Right forelimb (tissue), 1 donor: ENCODE measurements around the gene BCAS1.
"Not testable (repeated sequence)": the region's sequence is repeated elsewhere in the genome, so short reads cannot be mapped to it uniquely, and the experiment has no call there.

Experiments used
- DNase-seq: peaks from one replicate; pipeline ENCODE4 v3.0.0-alpha.2; 2018

Gene BCAS1

DNA sequence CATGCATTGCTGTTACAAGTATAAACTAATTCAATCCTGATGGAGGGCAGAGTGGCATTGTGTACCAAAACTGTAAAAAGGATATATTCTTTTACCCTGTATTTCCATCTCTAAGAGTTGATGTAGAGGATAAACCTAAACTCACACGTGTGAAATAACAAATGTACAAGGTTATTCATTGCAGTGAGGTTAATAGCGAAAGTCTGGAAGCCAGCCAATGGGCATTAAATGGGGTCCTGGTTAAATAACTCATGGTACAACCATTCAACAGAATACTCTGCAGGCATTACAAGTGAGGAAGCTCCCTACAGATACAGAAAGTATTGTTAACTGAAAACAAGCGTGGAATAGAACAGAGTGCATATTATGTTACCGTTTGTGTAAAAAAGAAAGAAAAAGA lies 56.9 kb downstream of the BCAS1 start:
- DNase-seq: no peak

DNA sequence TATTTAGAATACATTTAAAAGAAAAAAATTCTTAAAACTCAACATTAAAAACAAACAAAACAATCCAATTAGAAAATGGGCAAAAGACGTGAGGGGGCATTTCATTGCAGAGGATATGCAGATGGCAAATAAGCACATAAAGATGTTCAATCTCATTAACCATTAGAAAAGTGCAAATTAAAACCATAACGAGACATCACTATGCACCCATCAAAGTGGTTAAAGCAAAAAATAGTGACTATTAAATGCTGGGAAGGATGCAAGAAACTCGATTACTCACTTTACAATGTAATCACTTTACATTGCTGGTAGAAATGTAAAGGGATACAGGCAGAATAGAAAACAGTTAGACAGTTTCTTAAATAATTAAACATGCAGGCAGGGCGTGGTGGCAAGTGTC lies 59.0 kb downstream of the BCAS1 start:
- DNase-seq: no peak

DNA sequence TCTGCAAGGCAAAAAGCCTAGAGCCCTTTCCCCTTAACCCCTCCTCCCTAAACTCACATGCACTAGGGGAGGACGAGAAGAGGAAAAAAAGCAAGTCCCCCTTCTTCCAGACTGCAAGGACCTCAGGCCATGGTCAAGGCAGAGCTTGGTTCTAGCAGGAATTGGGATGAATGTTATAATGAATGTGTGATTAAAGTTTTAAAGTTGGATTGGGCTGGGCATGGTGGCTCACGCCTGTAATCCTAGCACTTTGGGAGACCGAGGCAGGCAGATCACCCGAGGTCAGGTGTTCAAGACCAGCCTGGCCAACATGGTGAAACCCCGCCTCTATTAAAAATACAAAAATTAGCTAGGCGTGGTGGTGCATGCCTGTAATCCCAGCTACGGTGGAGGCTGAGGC lies 64.2 kb downstream of the BCAS1 start:
- not testable (repeated sequence) for DNase-seq

DNA sequence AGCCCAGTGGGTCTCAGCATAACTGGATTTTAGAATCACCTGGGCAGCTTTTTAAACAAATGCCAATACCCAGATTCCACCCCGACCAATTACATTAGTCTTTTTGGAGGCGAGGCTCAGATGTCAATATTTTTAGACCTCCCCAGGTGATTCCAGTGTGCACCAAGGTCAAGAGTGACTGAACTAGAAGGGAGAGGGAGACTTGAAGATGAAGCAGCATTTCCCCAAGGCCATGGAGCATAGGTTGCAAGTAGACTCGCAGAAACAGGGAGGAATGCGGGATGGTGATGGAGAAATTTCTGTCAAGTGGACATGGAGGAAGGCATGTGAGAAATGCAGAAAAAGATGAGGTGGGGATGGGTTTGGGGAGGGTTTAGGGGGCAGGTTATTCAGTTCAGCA lies 64.9 kb downstream of the BCAS1 start:
- no peak for DNase-seq

DNA sequence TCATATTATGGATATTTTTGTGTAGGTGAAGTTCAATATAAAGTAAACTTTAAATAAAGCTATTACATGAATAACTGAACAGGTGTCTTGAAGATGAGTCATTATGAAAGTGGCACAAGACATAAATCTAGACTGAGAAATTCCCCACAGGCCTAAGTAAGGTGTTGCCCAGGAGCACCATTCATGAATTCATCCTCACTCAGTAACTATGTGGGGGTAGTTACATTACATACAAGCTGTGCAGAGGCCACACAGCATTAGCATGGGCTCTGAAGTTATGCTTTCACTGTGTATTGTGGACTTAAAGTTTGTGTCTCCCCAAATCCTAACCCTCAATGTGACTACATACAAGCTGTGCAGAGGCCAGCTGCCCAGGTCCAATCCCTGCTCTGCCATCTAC lies 65.9 kb downstream of the BCAS1 start:
- no peak for DNase-seq

DNA sequence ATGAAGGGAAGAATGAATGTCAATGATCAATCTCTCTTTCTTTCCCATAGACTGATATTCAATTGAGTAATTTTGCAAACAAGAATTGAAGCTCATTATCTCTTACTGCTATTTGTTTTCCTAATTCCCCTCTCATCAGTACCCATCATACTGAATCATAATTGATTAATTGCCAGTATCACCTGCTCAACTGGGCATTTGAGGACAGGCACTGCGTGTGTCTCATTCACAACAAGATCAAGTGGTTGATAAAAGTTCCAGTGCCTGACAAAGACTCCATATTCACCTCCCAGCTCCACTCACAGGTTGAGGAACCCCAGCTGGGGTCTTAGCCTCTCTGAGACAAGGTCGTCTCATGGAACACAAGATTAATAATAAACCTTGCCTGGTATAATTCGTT lies 67.7 kb downstream of the BCAS1 start:
- no peak for DNase-seq

DNA sequence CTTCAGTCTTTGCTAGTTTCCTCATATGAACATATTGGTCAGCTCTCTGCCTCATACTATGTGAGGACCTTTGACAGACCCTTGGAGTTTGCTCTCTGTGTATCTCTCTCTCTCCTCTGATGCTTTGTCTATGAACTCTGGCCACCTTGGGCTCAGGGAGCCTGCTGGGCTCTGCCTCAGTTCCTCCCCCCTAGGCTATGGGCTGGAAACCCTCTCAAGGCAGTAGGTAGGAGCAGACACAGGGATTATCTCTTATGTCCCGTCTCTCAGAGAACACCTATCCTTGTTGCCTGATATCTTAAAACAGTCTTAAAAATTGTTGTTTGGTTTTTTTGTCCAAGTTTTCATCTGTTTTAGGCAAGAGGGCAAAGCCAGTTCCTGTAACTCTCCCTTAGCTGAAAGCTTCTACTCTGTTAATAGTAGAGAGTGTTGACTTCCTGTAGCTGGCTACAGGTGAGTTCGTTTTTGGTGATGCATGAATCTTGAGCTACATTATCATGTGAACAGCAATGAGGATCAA lies 68.3 kb downstream of the BCAS1 start:
- no peak for DNase-seq

DNA sequence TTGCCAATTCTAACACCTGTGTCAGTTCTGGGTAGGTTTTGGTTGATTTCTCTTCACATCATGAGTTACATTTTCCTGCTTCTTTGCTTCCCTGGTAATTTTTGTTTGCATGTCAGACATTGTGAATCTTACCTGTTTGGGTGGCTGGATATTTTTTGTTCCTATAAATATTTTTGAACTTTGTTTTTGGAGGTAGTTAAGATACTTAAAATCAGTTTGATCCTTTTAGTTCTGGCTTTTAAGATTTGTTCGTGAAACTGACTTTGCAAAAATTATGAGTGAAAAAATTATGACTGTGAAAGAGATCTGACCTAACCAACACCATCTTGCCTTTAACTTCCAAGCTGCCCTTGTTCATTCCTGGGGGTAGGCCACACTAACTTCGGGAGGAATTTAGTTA lies 69.5 kb downstream of the BCAS1 start:
- no peak for DNase-seq

DNA sequence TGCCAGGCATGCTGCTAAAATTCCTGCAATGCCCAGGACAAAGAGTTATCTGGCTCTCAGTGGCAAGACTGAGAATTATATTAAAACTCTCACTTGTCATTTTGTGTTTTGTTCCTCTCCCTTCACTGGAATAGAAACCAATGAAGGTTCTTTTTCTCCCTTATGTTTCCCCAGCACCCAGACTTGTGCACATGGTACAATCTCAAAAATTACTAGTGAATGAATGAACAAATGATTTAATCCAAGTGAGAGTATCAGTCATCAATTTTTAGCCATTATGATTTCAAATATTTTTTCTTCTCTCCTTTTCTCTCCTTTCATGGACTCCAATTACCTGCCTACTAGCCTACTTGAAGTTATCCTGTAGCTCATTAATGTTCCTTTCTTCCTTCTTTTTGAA lies 70.1 kb downstream of the BCAS1 start:
- DNase-seq: no peak

DNA sequence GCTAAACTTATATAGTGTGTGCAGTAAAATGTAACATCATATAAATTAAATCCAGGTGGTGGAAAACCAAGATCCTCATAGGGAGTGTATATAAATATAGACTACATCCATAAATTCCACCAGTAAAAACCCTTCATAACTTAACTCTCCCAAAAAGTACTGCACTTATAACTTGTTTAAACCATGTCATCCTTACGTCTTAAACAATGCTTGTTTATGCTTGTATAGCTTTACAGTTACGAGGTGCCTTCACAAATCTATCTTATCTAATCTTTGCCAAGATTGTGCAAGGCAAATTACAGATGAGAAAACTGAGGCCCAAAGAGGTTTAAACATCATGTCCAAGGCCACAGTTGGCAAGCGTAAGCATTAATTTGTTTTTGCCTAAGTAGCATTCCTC lies 71.3 kb downstream of the BCAS1 start:
- no peak for DNase-seq

DNA sequence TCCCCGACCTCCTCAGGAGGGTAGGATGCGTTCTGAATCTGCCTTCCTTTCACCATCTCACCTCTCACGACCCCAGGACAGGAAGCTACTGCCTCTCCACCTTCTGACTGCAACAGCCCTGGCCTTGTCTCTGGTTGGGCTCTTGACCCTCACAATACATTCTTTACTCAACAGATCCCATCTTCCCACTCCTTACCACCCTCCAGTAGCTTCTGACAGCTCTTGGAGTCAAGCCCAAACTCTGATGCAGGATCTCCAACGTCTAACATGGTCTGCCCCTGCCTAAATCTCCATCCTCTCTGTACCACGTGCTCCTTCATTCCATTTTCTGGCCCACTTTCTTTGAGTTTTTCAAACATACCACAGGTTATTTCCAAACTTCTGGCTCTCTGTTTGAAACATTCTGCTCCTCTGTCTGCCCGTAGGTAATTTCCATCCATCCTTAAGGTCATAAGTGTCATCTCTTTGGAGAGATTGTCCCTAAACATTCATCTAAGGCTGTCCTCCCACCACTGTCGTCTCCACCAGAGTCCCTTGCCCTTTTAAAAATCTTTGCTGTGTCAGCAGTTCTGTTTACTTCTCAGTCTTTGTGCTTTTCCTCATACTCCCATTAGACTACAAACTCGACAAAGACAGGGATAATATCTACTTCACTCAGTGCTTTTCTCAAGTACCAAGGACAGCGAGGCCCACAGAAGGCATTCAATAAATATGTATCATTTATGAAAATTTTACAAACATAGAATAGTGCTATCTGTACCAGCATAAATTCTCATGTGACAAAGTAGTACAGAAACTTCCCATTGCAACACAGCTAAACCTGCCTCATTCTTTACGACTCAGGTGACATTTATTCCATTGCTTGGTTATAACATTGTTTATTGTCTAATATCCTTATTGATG lies 73.6 kb downstream of the BCAS1 start:
- DNase-seq: no peak

DNA sequence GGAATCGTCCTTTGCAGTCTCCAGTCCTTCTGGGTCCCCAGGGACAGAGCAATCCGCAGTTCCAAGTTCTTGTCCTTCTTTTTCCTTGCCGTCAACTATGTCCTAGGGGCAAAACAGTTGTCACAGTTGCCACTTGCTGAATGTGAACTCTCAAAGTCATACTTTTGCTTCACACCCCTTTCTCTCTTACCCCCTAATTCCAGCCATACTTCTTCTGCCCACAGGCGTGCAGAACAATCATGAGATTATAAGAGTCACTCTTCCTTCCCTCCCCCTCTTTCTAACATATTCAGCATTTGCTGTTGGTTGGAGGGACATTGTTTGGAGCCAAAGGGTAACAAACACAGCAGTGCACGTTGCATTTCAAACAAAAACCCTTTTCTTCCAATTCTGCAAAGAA lies 74.4 kb downstream of the BCAS1 start:
- no peak for DNase-seq

DNA sequence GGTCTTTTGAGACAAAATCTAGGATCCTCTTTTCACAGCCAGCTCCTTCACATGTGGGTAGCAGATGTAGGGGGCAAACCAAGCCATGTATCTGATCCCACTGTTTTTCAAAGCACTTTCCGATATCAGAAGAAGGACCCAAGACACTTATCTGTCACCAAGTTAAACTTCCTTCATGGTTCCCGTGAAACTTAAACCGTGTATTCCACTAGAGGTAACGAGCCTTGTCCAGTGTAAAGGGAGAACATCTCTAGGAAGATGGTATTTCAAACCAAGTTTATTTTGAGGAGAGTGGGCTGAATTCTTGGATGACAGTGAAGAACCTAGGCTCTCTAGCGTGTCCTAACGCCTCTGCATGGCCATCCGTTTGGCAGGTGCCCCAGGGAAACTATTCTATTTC lies 76.3 kb downstream of the BCAS1 start:
- DNase-seq: no peak

DNA sequence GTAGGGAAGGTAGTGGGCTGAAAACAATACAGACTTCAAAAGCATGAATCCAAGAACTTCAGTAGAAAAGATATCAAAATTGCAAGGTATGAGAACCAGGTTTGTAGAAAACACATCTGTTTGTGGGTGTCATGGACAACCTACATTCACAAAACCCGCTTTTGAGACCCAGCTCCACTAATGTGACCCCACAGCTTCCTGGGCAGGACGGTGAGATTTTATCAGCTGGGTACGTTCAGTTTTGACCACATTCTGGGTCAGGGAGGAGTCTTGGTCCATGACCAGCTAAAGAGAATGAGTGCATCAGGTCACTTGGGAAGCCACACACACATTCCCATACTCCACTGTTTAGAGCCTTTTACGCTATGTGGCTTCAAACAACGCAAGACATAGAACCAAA lies 77.1 kb downstream of the BCAS1 start:
- DNase-seq: no peak

DNA sequence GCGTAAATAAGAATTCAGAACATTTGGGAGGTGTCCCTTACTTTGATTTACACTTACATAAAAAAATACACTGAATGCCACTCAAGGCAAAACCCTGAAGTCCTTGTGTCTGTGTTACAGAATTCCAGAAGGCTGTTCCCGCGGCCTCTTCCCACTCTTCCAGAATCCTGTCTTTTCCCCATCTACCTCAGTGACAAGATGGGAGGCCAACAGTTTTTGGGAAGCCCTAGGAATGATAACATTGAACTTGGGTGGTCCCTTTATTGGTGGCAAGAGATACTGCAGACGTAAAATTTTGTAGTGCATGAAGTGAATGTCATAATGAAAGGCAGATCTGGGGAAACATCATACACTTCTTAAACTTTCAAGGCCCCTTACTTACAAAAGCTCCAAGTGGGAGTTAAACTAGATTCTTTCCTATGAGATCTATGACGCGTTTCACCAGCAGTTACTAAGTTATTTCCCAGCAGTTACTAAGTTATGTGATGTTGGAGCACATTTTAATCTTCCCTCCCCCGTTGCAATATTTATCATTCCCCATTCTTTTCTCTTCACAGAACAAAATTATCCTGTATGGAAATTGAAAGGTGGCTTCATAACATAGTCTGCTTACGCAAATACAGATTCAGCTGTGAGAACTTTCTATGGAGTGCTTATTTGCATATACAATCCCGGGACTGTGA lies 79.5 kb downstream of the BCAS1 start:
- DNase-seq: no peak

DNA sequence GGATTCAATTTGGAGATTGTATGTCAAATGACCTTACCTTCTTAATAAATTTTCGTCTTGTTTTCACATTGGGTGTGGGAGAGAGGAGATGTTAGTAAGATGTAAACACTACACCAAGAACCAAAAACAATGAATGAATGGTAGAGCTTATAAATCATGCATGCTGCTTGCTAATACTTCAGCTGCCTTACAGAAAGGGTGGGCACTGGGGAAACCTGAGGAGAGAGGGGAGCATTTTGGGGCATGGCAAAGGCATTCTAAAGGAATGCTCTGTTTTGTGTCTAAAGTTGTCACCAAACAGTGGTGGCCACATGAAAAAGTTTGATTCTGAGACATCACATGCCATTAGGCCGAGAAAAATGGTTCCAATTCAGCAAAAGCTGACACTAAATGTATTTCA lies 80.4 kb downstream of the BCAS1 start:
- DNase-seq: no peak

DNA sequence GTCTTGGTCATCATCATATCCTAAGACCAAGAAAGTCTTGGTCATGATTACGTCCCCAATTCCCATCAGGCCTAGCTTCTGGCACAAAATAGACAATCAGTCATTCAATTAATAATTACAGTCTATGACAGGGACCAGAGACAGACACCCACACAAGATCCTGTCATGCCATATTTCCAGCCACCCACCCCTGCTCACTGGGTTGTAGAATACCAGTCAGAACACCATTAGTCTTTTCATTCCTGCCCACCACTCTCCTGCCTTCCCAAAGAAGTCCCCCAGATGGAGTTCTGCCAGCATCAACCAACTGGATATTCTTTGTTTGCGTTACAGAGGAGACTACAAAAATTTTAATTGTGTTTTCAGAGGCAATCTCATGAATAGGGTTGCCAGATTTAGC lies 81.0 kb downstream of the BCAS1 start:
- DNase-seq: no peak

DNA sequence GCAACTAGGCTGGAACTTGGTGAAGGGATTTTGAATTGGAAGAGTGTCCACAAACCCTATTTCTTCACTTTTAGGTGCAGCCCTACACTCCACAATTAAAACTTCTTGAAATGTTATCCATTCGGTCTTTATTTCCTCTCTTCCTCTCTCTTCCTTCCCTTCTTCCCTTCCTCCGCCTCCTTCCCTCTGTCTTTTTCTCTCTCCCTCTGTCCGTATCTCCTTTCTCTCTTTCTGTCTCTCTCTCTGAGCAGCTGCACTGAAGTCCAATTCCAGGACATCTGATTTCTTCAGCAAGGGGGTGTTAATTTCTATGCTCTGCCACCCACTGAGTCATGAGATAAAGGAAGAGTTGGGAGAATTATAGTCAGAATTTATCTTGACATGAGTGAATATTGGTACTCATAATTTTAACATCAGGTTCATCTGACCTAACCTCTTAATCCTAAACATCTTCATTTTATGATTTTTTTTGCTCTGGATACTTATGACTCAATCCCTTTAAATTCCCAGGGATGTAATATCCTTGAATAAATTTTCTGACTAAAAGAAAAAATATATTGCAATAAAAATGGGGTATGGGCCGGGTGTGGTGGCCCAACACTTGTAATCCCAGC lies 84.2 kb downstream of the BCAS1 start:
- DNase-seq: no peak

DNA sequence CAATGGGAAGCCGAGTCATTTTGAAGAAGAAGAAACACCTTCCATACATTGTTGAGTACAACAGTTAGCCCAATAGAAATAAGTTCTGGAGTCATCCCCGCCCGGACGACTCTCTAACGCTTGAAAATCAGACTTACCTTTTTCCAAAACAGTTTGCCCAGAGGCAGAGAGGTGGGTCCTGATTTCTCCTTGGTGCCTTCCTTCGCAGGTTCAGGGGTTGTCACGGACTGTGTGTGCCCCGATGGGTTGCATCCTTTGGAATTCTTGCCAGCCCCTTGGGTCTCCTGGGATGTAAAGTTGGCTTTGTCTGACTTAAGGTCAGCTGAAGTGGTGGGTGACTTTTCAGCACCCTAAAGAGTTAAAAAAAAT lies 85.3 kb downstream of the BCAS1 start:
- no peak for DNase-seq

DNA sequence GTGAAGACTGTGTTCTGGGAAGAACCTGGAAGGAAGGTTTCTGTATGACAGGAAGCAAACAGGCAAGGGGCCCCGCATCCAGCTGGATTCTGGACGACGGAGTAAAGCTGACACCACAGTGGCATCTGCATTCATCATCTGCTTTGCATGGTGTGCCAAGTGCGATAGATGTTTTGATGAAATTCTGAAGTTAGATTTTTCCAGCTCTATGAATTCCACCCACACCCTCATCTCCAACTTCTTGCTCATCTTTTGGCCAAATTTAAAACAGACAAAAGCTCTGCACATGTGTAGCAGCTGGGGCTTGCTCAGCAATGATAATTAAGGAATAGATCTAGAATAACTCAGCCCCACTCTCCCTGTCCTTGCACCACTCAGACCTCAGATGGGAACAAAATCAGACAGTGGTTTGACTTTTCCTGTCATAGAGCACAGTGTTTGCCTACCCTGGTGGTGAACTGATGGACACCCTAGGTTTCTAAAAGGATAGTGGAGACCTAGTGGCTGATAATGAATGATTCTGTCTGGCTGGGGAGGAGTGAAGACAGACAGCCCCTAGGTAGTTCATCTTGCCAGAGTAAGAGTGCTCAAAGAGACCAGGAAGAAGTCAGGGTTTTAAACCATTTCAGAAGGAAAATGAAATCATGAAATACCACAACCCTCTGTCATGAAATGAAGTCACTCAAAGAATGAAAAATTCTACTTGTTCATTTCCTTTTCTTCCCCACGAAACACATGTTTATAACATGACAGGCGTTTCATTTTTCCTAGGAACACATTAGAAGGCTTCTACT lies 85.8 kb downstream of the BCAS1 start:
- no peak for DNase-seq

DNA sequence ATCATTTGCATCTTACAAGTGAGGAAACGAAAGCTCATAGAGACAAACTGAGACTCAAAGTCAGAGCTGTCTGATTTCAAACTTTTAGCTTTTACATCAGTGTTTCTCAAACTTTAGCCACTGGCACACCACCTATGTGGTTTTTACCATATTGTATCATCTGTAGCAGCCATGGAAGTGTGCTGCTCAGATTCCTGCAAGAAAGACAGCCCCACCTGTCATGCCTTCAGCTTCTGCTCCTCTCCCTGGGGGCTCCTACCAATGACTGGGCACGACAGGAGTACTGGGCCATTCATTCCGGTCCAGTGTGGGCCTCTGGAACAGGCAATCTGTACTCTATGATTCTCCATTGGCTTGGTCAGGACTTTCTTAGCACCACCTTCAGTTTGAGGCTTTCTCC lies 87.0 kb downstream of the BCAS1 start:
- DNase-seq: no peak

DNA sequence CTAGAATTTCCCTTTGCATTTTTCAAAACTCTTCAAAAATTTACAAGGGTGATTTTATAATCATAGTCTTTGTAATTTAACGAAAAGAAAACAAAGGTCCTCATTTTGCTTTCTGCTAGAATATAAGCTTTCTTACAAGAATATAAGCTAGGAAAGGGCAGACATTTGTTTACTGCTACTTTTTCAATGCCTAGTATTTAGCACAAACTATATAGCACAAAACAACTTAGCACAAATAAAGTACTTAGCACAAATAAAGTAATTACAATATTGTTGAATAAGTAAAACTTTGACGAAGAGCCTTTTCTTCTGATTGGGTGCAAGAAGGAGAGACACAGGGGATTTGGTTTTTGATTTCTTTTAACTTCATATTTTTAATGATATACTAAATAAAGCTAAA lies 87.8 kb downstream of the BCAS1 start:
- DNase-seq: no peak
